SKM-1 (cell line): ENCODE results near the gene RPS8.
"Not testable (repeated sequence)": the region's sequence is repeated elsewhere in the genome, so short reads cannot be mapped to it uniquely, and the experiment has no call there.

Experiments
- DNase-seq: peaks from one replicate; lab custom pipeline; 2025; ENCODE audit not compliant: unreplicated experiment; lab: John Stamatoyannopoulos, UW

The RPS8 gene

GRCh38 chr1:44819196-44819607 is 43.9 kb downstream of the RPS8 start:
- DNase-seq, result no peak

- peak; percentile 94 for DNase-seq
These were observed 44.4 kb downstream of the RPS8 start for GRCh38 chr1:44819608-44820327.

- no peak for DNase-seq
These were observed 45.2 kb downstream of the RPS8 start for GRCh38 chr1:44820328-44821239.

GRCh38 chr1:44821240-44821715 is 45.9 kb downstream of the RPS8 start:
- DNase-seq, result no peak

- DNase-seq, result no peak
These were observed 46.9 kb downstream of the RPS8 start for GRCh38 chr1:44822131-44822701.

GRCh38 chr1:44822981-44823451 is 47.7 kb downstream of the RPS8 start:
- no peak for DNase-seq

- not testable (repeated sequence) for DNase-seq
These were observed 49.1 kb downstream of the RPS8 start for GRCh38 chr1:44824392-44824791.

GRCh38 chr1:44826375-44827196 is 51.2 kb downstream of the RPS8 start:
- peak; percentile 32 for DNase-seq

GRCh38 chr1:44827197-44828002 is 52.1 kb downstream of the RPS8 start:
- no peak for DNase-seq

GRCh38 chr1:44828003-44828651 is 52.8 kb downstream of the RPS8 start:
- no peak for DNase-seq
